NCI-H526 (cell line): ENCODE data around the gene AFF2.
A peak's percentile ranks its signal among the peaks of the same experiment; 100 is the strongest.

ENCODE experiments used
- DNase-seq, 2 experiments: peaks; one replicate each; lab custom pipeline; 2025; lab: John Stamatoyannopoulos, UW

The AFF2 gene

GRCh38 chrX:148500423-148501385 is at the start of gene AFF2:
Gene AFF2 (plus strand): TSS chrX:148500617. CDS start chrX:148501098, 481 bp downstream.
- peak in 1 of 2 experiments; percentile 62 for DNase-seq

- no peak for DNase-seq
Observed at GRCh38 chrX:148457279-148457678, 43.1 kb upstream of the AFF2 start.

- no peak for DNase-seq
Observed at GRCh38 chrX:148459343-148459742, 41.1 kb upstream of the AFF2 start.

GRCh38 chrX:148466292-148466691 is 34.1 kb upstream of the AFF2 start:
- no peak for DNase-seq

GRCh38 chrX:148470324-148470723 is 30.1 kb upstream of the AFF2 start:
- no peak for DNase-seq

- DNase-seq, result no peak
Observed at GRCh38 chrX:148474030-148474429, 26.4 kb upstream of the AFF2 start.

GRCh38 chrX:148492057-148492456 is 8.4 kb upstream of the AFF2 start:
- DNase-seq, result no peak

- DNase-seq, result no peak
Observed at GRCh38 chrX:148495176-148495575, 5.2 kb upstream of the AFF2 start.

GRCh38 chrX:148498067-148498466 is 2.4 kb upstream of the AFF2 start:
- no peak for DNase-seq

- no peak for DNase-seq
Observed at GRCh38 chrX:148499638-148500422, 587 bp upstream of the AFF2 start.

GRCh38 chrX:148501386-148502066 is 1.1 kb downstream of the AFF2 start:
- peak in 1 of 2 experiments; percentile 37 for DNase-seq

- DNase-seq, result no peak
Observed at GRCh38 chrX:148504506-148504905, 4.1 kb downstream of the AFF2 start.

- DNase-seq, result no peak
Observed at GRCh38 chrX:148507418-148507817, 7.0 kb downstream of the AFF2 start.

GRCh38 chrX:148512453-148512852 is 12.0 kb downstream of the AFF2 start:
- no peak for DNase-seq

- DNase-seq, result no peak
Observed at GRCh38 chrX:148513661-148514060, 13.2 kb downstream of the AFF2 start.

GRCh38 chrX:148517176-148517575 is 16.8 kb downstream of the AFF2 start:
- no peak for DNase-seq

- DNase-seq, result no peak
Observed at GRCh38 chrX:148522006-148522405, 21.6 kb downstream of the AFF2 start.

- no peak for DNase-seq
Observed at GRCh38 chrX:148523303-148524080, 23.1 kb downstream of the AFF2 start.

- peak in 1 of 2 experiments; percentile 27 for DNase-seq
Observed at GRCh38 chrX:148530464-148531077, 30.2 kb downstream of the AFF2 start.

- no peak for DNase-seq
Observed at GRCh38 chrX:148534291-148534690, 33.9 kb downstream of the AFF2 start.

- no peak for DNase-seq
Observed at GRCh38 chrX:148535639-148536038, 35.2 kb downstream of the AFF2 start.
